PC-9 (cell line): Measurements from ENCODE around the gene SMTNL1. TPM values are rescaled to one million over a fixed set of nuclear protein-coding genes. Genes with fewer than 3 reads are reported as not detected.
A peak's percentile ranks its signal among the peaks of the same experiment; 100 is the strongest.

Experiments
- BruUV-seq: library from RNA; stranded (reverse); fragments of 400-500 nt; replicated peaks from 2 replicates; lab custom pipeline; 2021; lab: Mats Ljungman, UMichigan
- CTCF ChIA-PET: fragments of 300-600 bp; sonication (Branson Sonifier 250); formaldehyde crosslinking; loops from one replicate; lab custom pipeline; 2022; ENCODE audit warnings: antibody characterized with exemption; lab: Charles Lee
- POLR2A ChIA-PET: fragments of 300-600 bp; sonication (Branson Sonifier 250); formaldehyde crosslinking; loops from one replicate; lab custom pipeline; 2022; ENCODE audit warnings: antibody characterized with exemption; ENCODE audit not compliant: unreplicated experiment; lab: Charles Lee
- DNase-seq, 2 experiments: peaks; one replicate each; pipeline versions ENCODE4 v3.0.0 to v3.0.0-alpha.2; 2015 to 2022; ENCODE audit warnings: mixed read lengths in 1 of 2
- H2AFZ ChIP-seq: fragments of 200-600 bp; sonication (generic); 2 replicates; pipeline ENCODE4 v1.8.1; 2017; ENCODE audit warnings: antibody characterized with exemption
- H3F3A ChIP-seq: fragments of 200-600 bp; sonication (generic); 2 replicates; pipeline ENCODE4 v1.8.1; 2017; ENCODE audit warnings: antibody characterized with exemption, mild to moderate bottlenecking, low read depth; ENCODE audit not compliant: insufficient read depth
- H3K27ac ChIP-seq: fragments of 200-600 bp; sonication (generic); 2 replicates; pipeline ENCODE4 v1.6.1; 2016; ENCODE audit warnings: mixed run types
- H3K27me3 ChIP-seq: fragments of 200-600 bp; sonication (generic); 2 replicates; pipeline ENCODE4 v1.6.1; 2016; ENCODE audit warnings: low read depth, mixed run types; ENCODE audit not compliant: insufficient read depth
- H3K36me3 ChIP-seq: fragments of 200-600 bp; sonication (generic); 2 replicates; pipeline ENCODE4 v1.6.1; 2016; ENCODE audit warnings: low read depth, mixed run types
- H3K4me1 ChIP-seq: fragments of 200-600 bp; sonication (generic); replicated peaks from 2 replicates; pipeline ENCODE4 v1.6.1; 2016; ENCODE audit warnings: mixed run types; ENCODE audit not compliant: insufficient read depth
- H3K4me2 ChIP-seq: fragments of 200-600 bp; sonication (generic); 2 replicates; pipeline ENCODE4 v1.6.1; 2017; ENCODE audit warnings: mixed run types
- H3K4me3 ChIP-seq: fragments of 200-600 bp; sonication (generic); 2 replicates; pipeline ENCODE4 v1.6.1; 2016; ENCODE audit warnings: mixed run types
- H3K79me2 ChIP-seq: fragments of 200-600 bp; sonication (generic); 2 replicates; pipeline ENCODE4 v1.6.1; 2017; ENCODE audit warnings: low read depth, mixed run types
- H3K9me2 ChIP-seq: fragments of 200-600 bp; sonication (generic); 2 replicates; pipeline ENCODE4 v1.8.1; 2017; ENCODE audit warnings: mild to moderate bottlenecking; ENCODE audit not compliant: insufficient read depth
- H3K9me3 ChIP-seq: fragments of 200-600 bp; sonication (generic); 2 replicates; pipeline ENCODE4 v1.8.1; 2016; ENCODE audit warnings: low read depth; ENCODE audit not compliant: insufficient read depth
- H4K20me1 ChIP-seq: fragments of 200-600 bp; sonication (generic); 2 replicates; pipeline ENCODE4 v1.8.1; 2017; ENCODE audit not compliant: insufficient read depth
- EZH2 ChIP-seq: fragments of 200-600 bp; sonication (generic); IDR thresholded peaks from 2 replicates; pipeline ENCODE4 v1.8.0; 2017; ENCODE audit warnings: antibody characterized with exemption, low read depth
- intact Hi-C: fragments of 100-400 bp; cut with micrococcal nuclease; formaldehyde crosslinking; loops from one replicate; pipeline ENCODE4 v1.10.0; 2022; ENCODE audit not compliant: unreplicated experiment
- total RNA-seq: library from RNA; stranded (reverse); gene quantifications from 2 replicates; pipeline ENCODE4 v1.2.3, GENCODE V29; 2021
- TF ChIP-seq, protein P1 (sequence below): fragments of 200-600 bp; sonication (generic); conservative IDR thresholded peaks from 2 replicates; pipeline ENCODE4 v1.6.1; 2017; ENCODE audit warnings: mixed run types, antibody characterized with exemption, mild to moderate bottlenecking, moderate library complexity

Gene SMTNL1
- total RNA-seq, 1 experiment from 2014 or later: not detected

DNA sequence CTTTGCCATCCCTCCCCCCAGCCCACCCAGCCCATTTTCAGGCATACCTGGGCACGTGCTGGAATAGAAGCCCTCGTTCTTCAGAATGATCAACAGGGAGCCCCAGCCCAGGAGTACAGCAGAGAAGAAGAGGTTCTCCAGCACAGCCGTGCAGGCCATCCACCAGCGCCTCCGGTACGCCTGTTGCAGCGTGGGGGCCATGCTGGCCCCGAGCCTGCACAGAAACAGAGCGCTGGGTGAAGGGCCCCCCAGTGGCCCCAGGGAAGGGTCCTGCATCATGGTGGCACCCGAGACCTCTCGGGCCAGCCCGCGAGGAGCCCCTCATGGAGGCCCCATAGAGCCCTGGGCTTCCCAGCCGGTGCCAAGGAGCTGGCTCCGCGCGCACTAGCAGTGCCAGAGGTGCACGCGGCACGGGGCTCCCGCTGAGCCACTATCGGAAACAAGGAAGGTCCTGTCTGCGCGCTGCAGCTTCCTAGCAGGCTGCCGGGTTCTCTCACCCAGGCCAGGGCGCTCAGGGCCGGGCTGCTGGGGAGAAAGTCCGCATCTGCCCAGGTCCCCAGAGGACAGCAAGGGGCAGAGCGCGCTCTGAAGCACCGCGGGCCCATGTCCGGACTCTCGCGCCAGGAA is 23.4 kb upstream of the SMTNL1 start:
- BruUV-seq: no TSS peak
- Histone ChIP-seq H3K4me2 (peak overlapping the region; percentile 81), H3K4me3 (peak overlapping the region; percentile 69; the same call in 1 of the 2 replicates), H3K36me3 (no peaks in the 10 kb centered on the region), H3K27ac (no peak overlapping the region), H3K4me1 (peaks cover 12% of the 10 kb centered on the region; the same call in 1 of the 2 replicates), H3K9me3 (no peaks in the 10 kb centered on the region), H3K27me3 (peaks cover 21% of the 10 kb centered on the region), H3K9me2 (no peaks in the 10 kb centered on the region), H4K20me1 (no peaks in the 10 kb centered on the region), H3F3A (peaks cover 3% of the 10 kb centered on the region; the same call in 1 of the 2 replicates), H3K79me2 (no peaks in the 10 kb centered on the region), H2AFZ (no peak overlapping the region)
- intact Hi-C loops: no loop called here
- TF ChIP-seq, protein P1, sequence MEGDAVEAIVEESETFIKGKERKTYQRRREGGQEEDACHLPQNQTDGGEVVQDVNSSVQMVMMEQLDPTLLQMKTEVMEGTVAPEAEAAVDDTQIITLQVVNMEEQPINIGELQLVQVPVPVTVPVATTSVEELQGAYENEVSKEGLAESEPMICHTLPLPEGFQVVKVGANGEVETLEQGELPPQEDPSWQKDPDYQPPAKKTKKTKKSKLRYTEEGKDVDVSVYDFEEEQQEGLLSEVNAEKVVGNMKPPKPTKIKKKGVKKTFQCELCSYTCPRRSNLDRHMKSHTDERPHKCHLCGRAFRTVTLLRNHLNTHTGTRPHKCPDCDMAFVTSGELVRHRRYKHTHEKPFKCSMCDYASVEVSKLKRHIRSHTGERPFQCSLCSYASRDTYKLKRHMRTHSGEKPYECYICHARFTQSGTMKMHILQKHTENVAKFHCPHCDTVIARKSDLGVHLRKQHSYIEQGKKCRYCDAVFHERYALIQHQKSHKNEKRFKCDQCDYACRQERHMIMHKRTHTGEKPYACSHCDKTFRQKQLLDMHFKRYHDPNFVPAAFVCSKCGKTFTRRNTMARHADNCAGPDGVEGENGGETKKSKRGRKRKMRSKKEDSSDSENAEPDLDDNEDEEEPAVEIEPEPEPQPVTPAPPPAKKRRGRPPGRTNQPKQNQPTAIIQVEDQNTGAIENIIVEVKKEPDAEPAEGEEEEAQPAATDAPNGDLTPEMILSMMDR: no peak
- TF ChIP-seq EZH2: no peak
- no peak for DNase-seq
- ChIA-PET POLR2A (no interaction called here), CTCF (interaction anchor here (0.6 to 1.2 kb wide), 2 partner anchors 11 to 20 kb away, joined by 4 to 10 read pairs; no protein-coding TSS in a partner anchor)

- H2AFZ ChIP-seq: peak overlapping the region; percentile 80
- peaks cover 21% of the 10 kb centered on the region for H3K27me3 ChIP-seq
- no peak overlapping the region for H3K27ac ChIP-seq
- peaks cover 12% of the 10 kb centered on the region; the same call in 1 of the 2 replicates for H3K4me1 ChIP-seq
- H3F3A ChIP-seq: peaks cover 3% of the 10 kb centered on the region; the same call in 1 of the 2 replicates
- peak overlapping the region; percentile 69 for H3K4me3 ChIP-seq
- no peaks in the 10 kb centered on the region for H4K20me1 ChIP-seq
- peak in 1 of 2 experiments; percentile 17 for DNase-seq
- ChIA-PET POLR2A (no interaction called here), CTCF (interaction anchor here (0.6 to 1.2 kb wide), 2 partner anchors 11 to 21 kb away, joined by 4 to 10 read pairs; no protein-coding TSS in a partner anchor)
- H3K36me3 ChIP-seq: no peaks in the 10 kb centered on the region
- intact Hi-C loops: no loop called here
- H3K9me3 ChIP-seq: no peaks in the 10 kb centered on the region
- peak overlapping the region; percentile 81 for H3K4me2 ChIP-seq
- TF ChIP-seq EZH2: peak; percentile 79
- TF ChIP-seq, protein P1: no peak
- BruUV-seq: no TSS peak
- no peaks in the 10 kb centered on the region for H3K9me2 ChIP-seq
- no peaks in the 10 kb centered on the region for H3K79me2 ChIP-seq
These were observed 22.7 kb upstream of the SMTNL1 start for GRCh38 chr11:57514538-57515331.

- peak within 1 kb of the TSS; percentile 81 for H3K4me2 ChIP-seq
- CTCF ChIA-PET: interaction anchor here (0.7 to 1.2 kb wide), 2 partner anchors 14 to 22 kb away, joined by 3 to 10 read pairs; no protein-coding TSS in a partner anchor
- no TSS peak for BruUV-seq
- H3K9me2 ChIP-seq: no peaks in the 10 kb centered on the region
- peaks cover 3% of the 10 kb centered on the region; the same call in 1 of the 2 replicates for H3F3A ChIP-seq
- peak within 1 kb of the TSS; percentile 69 for H3K4me3 ChIP-seq
- H3K27me3 ChIP-seq: peaks cover 21% of the 10 kb centered on the region
- no peak within 1 kb of the TSS for H3K27ac ChIP-seq
- POLR2A ChIA-PET: interaction anchor here (0.5 kb wide), 1 partner anchor 16 kb away, joined by 3 read pairs; no protein-coding TSS in a partner anchor
- TF ChIP-seq, protein P1: no peak
- H3K4me1 ChIP-seq: peaks cover 12% of the 10 kb centered on the region; the same call in 1 of the 2 replicates
- no peaks in the 10 kb centered on the region for H4K20me1 ChIP-seq
- intact Hi-C loops: no loop called here
- DNase-seq: peak; percentile 42 to 49
- H3K36me3 ChIP-seq: no peaks in the 10 kb centered on the region
- no peaks in the 10 kb centered on the region for H3K79me2 ChIP-seq
- H2AFZ ChIP-seq: peak within 1 kb of the TSS; percentile 80
- no peaks in the 10 kb centered on the region for H3K9me3 ChIP-seq
These were observed 21.9 kb upstream of the SMTNL1 start, which contains the start of gene SLC43A1 for GRCh38 chr11:57515332-57516060. Gene SLC43A1, minus strand, starts transcription at chr11:57515702. Its CDS starts 1,591 bp downstream, at chr11:57514111.
